HEK293T (cell line): ENCODE data around the gene VSTM5.

Experiments used
- ARNT ChIP-seq: fragments of 450-650 bp; IDR thresholded peaks from 2 replicates; pipeline ENCODE4 v1.6.1; 2017; ENCODE audit warnings: mild to moderate bottlenecking
- BHLHE40 ChIP-seq: fragments of 450-650 bp; IDR thresholded peaks from 2 replicates; pipeline ENCODE4 v1.6.1; 2016; ENCODE audit warnings: mild to moderate bottlenecking, moderate library complexity, borderline replicate concordance
- CTBP1 ChIP-seq: fragments of 450-650 bp; IDR thresholded peaks from 2 replicates; pipeline ENCODE4 v1.6.1; 2016; ENCODE audit warnings: borderline replicate concordance
- ELF4 ChIP-seq: fragments of 450-650 bp; IDR thresholded peaks from 2 replicates; pipeline ENCODE4 v1.6.1; 2017; ENCODE audit warnings: antibody characterized with exemption
- FOXM1 ChIP-seq: fragments of 450-650 bp; IDR thresholded peaks from 2 replicates; pipeline ENCODE4 v1.6.1; 2017; ENCODE audit warnings: mild to moderate bottlenecking, borderline replicate concordance
- HDGF ChIP-seq: fragments of 450-650 bp; IDR thresholded peaks from 2 replicates; pipeline ENCODE4 v1.6.1; 2017; ENCODE audit warnings: antibody characterized with exemption, borderline replicate concordance
- L3MBTL2 ChIP-seq: fragments of 450-650 bp; conservative IDR thresholded peaks from 2 replicates; pipeline ENCODE4 v1.6.1; 2016; ENCODE audit warnings: mild to moderate bottlenecking
- SP1 ChIP-seq: fragments of 450-650 bp; IDR thresholded peaks from 2 replicates; pipeline ENCODE4 v1.6.1; 2017
- TARDBP ChIP-seq: fragments of 450-650 bp; IDR thresholded peaks from 2 replicates; pipeline ENCODE4 v1.6.1; 2016
- TF ChIP-seq, protein P1 (sequence below): fragments of 450-650 bp; IDR thresholded peaks from 2 replicates; pipeline ENCODE4 v1.6.1; 2016

DNA sequence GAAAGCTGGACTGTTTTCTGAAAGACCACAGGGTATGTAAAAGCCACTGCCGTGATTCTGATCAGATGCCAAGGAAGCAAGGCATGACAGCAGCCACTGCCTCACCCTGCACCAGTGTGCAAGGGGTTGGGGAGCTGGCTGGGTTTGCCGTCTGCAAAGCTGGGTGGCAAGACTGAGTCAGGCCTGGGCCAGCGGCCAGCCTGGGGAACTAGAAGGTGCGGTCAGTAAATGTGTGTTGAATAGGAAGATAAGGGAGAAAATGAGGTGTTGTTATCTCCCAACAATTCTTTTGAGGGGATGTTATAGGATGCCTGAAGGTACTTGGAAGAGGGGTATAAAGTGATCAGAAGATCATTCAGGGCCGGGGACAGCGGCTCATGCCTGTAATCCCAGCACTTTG lies 8.0 kb downstream of the VSTM5 start:
- TF ChIP-seq BHLHE40 (no peak), ARNT (no peak), FOXM1 (no peak), CTBP1 (no peak), SP1 (no peak), HDGF (no peak), ELF4 (no peak), L3MBTL2 (no peak), TARDBP (no peak)
- TF ChIP-seq, protein P1, sequence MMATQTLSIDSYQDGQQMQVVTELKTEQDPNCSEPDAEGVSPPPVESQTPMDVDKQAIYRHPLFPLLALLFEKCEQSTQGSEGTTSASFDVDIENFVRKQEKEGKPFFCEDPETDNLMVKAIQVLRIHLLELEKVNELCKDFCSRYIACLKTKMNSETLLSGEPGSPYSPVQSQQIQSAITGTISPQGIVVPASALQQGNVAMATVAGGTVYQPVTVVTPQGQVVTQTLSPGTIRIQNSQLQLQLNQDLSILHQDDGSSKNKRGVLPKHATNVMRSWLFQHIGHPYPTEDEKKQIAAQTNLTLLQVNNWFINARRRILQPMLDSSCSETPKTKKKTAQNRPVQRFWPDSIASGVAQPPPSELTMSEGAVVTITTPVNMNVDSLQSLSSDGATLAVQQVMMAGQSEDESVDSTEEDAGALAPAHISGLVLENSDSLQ = no peak
